CD4-positive, alpha-beta T cell treated with Interleukin-17A for 1 hour (primary cell): ENCODE results near the gene CD38.
"Not testable (repeated sequence)": the region's sequence is repeated elsewhere in the genome, so short reads cannot be mapped to it uniquely, and the experiment has no call there.

Experiments used
- DNase-seq: peaks from one replicate; pipeline ENCODE4 v3.0.0-alpha.2; 2020

Gene CD38

DNA sequence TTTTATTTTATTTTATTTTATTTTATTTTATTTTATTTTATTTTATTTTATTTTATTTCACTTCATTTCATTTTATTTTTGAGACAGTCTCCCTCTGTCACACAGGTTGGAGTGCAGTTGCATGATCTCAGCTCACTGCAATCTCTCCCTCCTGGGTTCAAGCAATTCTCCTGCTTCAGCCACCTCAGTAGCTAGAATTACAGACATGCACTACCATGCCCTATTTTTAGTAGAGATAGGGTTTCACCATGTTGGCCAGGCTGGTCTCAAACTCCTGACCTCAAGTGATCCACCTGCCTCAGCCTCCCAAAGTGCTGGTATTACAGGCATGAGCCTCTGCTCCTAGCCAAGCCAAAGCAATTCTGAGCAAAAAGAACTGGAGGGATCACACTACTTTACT is 24.4 kb downstream of the CD38 start:
- DNase-seq = not testable (repeated sequence)

DNA sequence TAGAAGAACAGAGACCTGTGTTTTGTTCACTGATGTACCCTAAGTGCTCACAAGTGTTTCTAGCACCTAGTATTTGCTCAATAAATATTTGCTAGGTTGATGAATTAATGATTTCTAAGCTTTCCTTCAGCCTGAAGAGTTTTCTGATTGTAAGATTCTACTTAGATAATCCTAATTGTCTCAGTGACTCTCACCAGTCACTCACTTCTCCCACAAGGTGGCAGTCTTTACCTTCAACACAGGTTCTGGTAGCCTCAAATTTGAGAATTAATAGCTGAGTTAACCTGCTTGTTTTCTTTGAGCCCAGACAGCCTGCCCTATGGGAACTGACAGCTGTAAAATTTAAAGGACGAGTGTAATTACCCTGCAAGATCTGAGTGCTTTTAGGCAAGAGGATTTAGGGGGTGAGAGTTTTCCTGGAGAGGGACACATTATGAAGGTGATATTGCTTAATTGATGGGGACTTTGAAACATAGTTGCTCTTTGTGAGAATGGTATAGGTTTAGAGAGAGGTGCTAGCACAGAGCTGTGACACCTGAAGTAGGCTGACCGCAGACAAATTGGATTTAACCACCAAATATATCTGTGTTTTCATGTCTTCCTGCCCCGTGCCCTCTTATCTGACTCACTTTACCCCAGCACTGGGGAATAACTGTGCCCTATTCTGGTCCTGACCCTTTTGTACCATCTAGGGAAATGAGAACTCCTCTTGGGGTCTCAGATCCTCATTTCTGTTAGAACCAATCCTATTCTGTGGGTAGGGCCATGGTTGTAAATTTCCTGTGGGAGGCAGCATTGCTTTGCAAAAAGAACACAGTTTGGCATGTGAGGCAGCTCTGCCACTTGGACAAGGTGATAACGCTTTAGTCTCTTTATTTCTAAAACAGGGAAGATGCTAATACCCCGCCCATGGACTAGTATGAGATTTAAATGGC is 27.7 kb downstream of the CD38 start:
- peak; percentile 68 for DNase-seq

DNA sequence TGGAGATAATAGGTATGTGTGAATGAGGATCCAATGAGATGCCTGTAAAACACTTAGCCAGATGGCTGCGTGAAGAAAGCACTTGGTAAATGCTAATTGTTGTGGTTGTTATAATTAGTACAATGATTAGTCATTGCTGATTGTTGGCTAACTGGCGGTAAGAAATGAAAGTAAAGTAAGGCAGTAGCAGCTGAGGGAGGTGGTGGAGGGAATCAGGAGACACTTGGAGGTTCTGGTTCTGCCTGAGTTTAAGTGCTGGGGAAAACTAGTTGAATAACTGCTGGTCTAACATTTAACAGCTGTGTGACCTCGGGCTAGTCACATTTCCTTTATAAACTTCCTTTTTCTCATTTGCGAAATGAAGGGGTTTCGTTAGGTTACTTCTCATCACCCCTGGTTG is 30.9 kb downstream of the CD38 start:
- DNase-seq = peak; percentile 10

DNA sequence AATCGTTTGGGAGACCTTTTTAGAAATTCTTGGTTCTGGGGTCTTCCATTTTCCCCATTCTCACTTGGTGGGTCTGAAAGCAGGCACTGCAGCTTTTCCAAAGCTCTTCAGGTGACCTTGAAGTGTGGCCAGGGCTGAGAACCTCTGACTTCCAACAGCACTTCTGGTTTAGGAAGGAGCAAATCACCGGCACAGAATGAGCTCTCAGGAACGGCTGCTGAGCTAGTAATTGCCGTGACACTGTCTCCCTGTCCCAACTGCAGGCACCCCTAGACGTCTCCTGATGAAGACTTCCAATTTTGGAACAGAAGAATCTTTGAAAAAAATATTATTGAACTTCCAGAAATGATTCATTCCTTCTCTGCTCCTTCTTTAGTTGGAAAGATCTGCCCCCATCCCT is 31.3 kb downstream of the CD38 start:
- no peak for DNase-seq

DNA sequence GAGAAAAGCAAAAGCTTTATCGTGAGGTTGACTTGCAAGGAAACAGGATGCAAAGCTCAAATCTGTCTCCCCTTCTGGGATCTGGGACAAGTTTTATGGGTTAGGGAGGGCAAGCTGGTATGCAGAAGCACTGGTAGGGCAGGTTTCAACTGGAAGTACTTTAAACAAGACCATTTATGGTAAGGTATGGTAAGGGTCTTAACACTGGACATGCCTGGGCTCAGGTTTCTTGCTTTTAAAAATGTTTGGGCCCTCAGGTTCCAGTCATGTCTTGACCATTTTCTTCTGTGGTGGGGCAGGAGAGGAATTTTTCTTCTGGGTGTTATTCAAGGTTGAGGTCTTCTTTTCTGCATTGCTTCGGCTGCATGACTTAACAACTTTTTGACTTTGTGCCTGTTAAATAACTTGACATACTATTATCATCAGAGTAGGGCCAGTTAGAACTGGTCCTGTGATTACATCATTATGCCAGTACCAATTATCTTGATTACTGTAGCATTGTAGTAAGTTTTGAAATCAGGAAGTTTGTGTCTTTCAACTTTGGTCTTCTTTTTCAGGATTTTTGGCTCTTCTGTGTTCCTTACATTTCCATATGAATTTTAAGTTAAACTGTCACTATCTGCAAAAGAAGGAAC is 33.7 kb downstream of the CD38 start:
- DNase-seq = no peak

DNA sequence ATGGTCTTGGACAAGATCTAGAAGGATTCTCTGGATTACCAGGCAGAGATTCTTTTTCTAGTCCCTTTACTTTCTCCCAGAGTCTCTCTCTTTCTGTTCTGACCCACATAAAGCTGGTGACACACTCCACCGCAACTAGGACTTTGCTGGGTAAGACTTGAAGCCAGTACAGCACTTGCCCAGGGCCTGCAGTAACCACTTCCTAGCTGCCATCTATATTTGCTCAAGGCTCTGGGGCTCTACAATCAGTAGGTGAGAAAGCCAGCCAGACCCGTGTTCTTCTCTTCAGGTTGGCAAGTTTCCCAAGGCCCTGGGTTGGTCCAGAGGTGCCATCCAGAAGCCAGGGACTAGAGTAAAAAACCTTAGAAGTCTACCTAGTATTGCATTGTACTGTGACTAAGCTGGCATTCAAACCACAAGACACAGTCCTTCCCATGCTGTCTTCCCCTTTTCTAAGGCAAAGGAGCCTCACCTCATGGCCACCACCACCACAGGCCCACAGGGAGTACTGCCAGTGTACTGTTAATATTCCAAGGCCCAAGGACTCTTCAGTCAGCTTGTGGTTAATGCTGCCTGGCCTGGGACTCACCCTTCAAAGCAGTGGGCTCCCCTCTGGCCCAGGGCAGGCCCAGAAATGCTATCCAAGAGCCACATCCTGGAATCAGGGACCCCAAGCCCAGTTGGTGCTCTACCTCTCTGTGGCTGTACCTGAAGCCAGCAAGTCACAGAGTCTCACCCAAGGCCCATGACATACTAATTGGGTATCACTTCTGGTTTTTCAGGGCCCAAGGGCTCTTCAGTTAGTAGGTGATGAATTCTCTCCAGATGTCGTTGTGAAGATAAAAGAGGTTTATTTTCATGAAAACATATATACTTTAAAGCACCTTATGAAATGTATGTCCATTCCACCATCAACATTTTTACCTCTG is 54.7 kb downstream of the CD38 start:
- DNase-seq = no peak

DNA sequence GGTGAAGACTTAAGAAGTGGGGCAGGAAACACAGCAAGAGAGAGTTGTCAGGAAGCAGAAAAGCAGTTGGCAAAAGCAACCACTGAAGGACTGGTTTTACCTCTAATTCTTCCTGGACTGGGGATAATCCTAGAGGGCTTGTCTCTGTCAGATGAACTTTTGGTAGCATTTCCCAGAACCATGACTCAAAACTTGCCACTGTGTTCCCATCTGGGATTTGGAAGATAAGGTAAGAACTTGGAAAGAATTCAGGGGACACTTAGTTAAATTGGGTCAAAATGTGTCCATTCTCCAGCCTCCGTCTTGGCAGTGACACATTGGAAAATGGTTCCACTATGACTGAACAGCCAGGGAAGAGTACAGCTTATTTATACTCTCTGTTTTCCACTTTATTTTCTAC is 55.7 kb downstream of the CD38 start:
- DNase-seq = no peak

DNA sequence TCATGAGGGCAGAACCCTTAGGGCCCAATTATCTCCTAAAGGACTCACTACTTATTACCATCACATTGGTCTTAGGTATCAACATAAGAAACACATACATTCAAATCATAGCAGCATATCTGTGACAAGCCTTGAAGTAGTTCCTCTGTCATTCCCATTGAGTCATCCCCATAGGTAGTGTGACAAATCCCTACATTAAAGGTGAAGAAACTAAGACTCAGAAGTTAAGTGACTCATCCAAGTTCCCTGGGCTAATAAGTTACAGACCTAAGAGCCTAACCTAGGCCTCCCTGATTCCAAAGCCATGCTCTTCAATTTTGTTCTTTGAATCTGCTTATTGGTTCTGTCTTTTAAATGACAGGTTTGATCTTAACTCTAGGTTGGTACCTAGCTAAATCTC is 58.2 kb downstream of the CD38 start:
- no peak for DNase-seq

DNA sequence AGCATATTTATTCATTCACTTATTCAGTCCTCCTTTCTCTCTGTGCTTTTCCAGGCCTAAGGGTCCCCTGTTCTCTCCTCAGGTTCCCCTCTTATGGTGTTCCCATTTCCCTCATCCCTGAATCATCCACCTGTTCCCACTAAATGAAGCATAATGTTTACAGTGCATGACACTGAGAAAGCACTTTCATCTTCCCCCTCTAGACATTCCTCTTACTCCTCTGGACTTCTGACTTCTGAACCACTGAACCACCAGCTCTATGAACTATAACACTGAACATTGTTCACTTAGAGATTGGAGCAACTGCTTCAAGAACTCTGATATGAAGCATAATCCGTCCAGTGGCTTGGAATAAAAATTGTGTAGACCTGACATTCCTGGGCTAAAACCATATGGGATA is 59.5 kb downstream of the CD38 start:
- DNase-seq = no peak

DNA sequence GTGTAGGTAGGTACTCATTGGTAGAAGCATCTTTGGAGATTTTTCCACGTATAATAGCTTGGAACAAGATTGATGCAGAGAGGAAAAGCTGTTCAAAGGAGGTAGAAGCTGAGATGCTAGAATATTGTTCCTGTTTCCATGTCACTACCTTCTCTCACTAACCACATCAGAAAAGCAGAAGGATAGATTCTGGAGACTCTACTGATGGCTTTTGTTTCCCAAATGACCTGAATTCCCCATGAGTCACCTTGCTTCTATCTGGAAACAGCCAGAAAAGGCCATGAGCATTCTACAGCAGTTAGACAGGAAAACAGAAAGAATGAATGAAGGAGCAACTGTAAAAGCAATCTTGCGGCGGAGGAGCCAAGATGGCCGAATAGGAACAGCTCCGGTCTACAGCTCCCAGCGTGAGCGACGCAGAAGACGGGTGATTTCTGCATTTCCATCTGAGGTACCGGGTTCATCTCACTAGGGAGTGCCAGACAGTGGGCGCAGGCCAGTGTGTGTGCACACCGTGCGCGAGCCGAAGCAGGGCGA is 63.1 kb downstream of the CD38 start:
- not testable (repeated sequence) for DNase-seq

DNA sequence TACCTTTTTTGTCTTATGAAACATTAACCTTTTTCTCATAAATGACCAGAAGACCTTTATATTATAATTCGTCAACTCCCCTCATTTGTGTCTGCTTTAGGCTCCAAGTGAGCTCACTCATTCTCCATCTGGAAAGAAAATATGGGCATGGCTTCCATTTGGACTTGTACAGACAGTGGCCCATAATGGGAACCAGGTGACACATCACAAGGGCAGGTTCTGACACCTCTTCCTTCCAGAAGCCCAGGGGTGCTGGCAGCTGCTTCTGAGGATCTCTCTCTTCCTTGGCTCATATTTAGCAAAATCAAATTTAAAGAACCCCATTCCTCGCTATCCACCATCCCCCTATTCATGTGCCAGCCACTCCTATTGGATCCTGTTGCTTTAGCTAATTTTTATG is 69.6 kb downstream of the CD38 start:
- no peak for DNase-seq

DNA sequence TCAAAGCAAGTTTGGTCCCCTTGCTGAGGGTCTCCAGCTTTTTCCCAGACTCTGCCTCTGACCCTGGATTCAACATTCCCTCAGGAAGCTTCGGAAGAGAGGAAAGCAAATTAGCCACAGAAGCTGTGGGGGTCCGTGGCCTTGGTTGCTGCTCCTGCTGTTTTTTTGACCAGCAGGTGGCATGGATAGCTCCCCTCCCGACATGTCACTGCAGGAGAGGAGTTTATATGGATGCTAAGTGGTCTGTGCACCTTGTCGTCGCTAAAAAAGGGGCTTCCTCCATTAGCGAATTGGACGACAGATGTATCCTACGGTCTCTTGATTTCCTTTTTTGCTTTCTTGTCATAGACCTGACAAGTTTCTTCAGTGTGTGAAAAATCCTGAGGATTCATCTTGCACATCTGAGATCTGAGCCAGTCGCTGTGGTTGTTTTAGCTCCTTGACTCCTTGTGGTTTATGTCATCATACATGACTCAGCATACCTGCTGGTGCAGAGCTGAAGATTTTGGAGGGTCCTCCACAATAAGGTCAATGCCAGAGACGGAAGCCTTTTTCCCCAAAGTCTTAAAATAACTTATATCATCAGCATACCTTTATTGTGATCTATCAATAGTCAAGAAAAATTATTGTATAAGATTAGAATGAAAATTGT is 70.2 kb downstream of the CD38 start:
- DNase-seq = no peak

DNA sequence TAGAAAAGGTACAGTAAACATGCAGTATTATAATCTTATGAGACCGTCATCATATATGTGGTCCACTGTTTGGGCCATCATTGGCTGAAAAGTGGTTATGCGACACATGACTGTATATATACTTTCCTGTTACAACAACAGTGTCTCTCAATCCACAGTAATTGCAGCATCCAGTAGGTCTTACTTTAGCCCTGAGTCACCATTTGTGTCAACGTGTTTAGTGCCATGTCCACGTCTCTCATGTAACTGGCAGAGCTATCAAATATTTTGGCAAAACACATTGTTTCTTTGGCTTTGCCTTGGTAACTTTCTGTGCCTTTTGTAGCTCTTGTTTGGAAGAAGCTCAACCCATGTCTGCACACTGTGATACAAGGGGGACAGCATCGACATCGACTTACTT is 73.8 kb downstream of the CD38 start:
- no peak for DNase-seq

DNA sequence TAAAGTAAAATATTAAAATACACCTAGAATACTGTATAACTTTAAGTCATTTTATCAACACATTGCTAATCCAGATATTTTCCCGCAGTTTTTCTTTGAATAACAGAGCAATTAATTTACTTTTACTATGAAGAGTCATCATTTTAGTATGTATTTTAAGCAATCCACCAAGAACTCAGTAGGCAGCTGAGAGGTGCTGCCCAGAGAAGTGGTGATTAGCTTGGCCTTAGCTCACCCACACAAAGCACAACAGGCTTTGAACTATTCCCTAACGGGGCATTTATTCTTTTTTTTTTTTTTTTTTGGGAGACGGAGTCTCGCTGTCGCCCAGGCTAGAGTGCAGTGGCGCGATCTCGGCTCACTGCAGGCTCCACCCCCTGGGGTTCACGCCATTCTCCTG is 74.4 kb downstream of the CD38 start:
- DNase-seq = no peak

DNA sequence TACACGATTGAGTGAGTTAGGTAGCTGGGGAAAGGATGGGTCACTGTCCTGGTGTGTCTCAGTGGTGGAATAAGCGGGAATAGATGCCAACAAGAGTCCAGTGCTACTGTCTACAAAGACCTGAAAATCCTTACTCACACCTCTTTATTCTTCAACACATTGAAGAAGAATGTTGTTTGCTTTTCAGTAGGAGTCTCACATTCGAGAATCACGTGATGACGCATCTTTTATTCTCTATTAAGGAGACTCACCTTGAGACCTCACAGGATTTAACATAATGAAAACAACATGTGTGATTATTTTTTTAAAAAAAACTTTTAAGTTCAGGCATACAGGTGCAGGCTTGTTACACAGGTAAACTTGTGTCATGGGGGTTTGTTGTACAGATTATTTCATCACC is 75.2 kb downstream of the CD38 start:
- DNase-seq = no peak

DNA sequence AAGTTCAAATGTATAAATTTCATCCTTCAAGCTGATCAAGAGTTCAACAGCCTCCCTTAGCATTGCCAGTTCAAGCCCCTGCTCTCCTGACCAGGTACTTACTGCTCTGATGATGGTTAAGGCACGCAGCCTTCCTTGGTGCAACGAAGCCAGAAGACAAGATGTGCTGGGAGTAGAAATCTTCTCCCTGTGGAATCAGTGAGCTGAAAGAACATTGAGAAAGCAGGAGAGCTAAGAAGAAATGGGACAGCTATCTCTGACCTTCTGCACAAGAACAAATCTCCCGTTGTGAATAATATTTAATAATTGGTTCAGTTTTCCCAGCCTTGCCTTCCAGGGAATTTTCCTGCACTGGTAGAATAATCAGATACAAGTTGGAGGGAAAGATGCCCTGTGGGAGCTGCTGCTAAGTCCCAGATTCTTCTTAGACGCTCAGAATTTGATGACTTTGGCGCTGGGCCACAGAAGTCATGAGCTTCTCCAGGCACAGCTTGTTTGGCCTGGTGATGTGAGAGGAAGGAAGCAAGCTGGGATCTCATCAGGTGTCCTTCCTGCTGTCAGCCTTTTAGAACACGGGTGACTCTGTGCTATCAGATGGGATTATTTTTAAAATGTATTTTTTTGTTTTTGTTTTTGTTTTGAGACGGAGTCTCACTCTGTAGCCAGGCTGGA is 77.8 kb downstream of the CD38 start:
- no peak for DNase-seq

DNA sequence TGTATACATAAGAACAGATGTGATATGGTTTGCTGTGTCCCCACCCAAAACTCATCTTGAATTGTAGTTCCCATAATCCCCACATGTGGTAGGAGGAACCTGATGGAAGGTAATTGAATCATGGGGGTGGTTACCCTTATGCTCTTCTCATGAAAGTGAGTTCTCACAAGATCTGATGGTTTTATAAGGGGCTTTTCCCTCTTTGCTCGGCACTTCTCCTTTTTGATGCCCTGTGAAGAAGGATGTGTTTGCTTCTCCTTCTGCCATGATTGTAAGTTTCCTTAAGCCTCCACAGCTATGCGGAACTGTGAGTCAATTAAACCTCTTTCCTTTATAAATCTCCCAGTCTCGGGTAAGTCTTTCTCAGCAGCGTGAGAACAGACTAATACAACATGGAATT is 83.1 kb downstream of the CD38 start:
- not testable (repeated sequence) for DNase-seq

DNA sequence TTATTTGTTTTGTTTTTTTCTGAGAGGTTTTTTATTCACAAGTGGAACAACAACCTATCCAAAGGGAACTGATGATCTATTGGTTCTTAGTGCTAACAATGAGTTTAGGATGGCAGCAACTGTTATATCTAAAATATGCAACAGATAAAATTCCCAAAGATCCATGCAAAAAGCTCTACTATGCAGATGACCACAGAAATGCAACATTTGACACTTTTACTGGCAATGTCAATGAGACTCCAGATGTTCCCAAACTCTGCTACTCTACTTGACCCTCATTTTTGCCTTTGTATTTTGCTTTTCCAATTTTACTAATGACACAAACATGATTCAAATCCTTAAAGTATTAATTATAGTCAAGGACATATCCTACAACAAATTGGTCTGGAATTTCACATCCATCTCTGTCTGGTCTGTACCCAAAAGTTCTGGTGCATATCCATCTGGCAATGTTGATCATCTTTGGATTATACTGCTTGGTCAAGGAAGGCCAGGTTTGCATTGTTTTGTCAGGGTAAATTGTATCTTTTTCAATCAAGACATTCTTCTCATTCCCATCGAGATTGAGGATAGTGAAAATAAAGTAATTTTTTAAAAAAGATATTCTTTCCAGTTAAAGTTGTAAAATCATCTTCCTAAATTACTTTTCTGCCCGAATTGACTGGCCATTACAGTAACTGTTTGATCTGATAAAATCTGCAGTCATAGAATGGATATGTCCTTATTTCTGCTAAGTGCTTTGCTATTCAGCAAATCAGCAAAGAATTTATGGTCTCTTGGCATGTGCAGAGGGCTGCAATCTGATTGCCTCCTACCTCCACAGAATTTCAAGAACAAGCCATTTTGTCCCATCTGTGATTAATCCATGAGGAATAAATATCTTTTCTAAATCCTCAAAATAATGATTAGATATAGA is 86.8 kb downstream of the CD38 start:
- DNase-seq = no peak

DNA sequence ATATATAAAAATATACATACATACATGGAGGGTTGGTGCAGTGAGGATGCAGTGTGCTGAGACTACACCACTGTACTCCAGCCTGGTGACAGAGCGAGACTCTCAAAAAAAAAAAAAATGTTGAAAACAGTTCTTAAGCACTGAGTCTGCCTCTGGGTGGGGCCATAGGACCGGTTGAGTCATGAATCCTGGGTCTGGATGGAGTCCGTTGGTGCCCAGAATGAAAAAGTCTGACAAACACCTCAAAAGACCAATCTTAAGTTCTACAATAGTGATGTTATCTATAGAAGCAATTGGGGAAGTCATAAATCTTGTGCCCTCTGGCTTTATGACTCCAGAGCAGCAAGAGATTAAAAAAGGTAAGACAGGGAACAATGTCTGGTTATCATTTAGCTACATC is 90.0 kb downstream of the CD38 start:
- DNase-seq = no peak

DNA sequence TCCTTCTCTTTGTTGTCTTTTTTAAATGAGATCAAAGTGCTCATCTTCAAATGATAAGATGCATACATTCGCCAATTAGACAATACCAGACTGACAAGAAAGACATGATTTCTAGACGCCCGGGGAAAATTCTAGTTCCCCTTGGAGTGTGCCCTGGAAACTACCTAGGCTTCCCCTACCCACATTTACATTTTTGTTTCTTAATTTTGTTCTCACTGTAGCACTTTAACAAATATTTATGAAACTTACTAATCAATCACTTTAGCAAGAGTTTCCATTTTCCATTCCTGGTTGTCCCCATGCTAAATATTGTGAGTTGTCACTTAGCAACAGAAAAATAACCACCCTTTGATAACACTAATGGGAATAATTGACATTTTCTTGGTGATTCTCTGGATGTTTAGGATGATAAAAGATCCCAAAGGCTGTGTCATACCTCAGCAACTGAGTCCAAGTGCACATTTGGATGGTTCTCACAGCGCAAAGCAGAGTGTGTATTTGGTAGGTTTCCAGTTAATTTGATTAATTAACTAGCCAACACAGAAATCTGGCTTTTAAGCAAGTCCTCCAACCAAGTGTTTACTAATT is 90.8 kb downstream of the CD38 start:
- DNase-seq = no peak
